NCI-H146 (cell line): ENCODE data around the gene SLC30A4.

Experiments
- DNase-seq: peaks from one replicate; lab custom pipeline; 2025; lab: John Stamatoyannopoulos, UW

SLC30A4 gene

GRCh38 chr15:45449916-45450867, 72.4 kb downstream of the SLC30A4 start:
- no peak for DNase-seq

DNA sequence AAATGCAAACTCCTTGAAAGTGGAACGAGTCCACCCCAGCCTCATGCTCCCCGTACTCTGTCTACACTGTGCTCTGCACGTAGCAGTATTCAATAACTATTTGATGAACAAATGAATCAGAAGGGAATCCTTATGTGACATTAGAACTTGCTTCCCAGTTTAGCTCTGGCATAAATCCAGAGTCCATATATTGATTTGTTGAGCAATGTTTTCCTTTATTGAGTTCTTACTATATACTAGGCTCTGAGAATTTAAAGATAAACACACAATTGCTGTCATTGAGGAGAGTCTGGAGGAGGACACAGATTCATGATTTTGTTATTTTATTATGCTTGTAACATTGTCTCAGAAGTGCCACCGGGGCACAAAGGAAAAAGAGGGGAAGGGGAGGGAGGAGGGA, 73.2 kb downstream of the SLC30A4 start:
- DNase-seq = no peak

DNA sequence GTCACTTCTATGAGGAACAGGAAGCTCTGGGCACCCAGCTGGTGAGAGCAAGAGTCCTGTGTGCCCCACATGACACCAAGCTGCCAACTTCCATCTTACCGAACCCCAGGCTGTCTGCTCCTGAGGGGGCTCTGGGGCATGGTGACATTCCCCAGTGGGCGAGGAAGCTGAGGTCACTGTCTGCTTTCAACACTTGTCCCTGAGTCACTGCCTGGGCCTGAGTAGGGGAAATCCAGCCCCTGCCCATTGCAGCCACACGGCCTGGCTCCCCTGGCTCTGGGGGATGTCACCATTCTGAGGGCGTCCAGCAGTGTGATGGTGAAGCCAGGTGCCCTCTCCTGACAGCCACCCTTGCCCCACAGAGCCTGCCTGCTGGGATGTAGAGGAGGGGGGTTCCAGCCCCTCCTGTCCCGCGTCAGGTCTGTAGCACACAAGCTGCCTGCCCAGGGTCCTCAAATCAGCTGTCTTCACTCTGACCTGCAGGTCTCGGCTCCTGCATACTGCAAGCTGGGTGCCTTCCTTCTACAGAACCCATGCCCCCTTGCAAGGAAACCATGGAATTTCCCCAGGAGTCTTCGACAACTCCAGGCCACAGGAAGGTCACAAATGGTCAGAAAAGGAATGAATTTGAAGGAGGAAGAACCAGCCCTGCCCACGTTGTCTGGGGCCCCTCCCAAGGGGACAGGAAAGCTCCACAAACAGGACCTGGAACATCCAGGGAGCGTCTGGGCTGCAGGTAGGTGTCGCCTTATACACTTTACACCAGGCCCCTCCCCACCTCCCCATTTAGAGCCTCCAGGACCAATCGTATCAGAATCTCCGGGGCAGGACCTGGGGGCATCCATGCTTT, 74.3 kb downstream of the SLC30A4 start:
- DNase-seq = no peak

GRCh38 chr15:45443645-45444044, 78.9 kb downstream of the SLC30A4 start:
- DNase-seq = no peak

GRCh38 chr15:45442507-45443135, 79.9 kb downstream of the SLC30A4 start:
- DNase-seq = no peak

GRCh38 chr15:45441686-45442085, 80.9 kb downstream of the SLC30A4 start:
- DNase-seq = no peak

GRCh38 chr15:45441036-45441435, 81.5 kb downstream of the SLC30A4 start:
- DNase-seq = no peak

DNA sequence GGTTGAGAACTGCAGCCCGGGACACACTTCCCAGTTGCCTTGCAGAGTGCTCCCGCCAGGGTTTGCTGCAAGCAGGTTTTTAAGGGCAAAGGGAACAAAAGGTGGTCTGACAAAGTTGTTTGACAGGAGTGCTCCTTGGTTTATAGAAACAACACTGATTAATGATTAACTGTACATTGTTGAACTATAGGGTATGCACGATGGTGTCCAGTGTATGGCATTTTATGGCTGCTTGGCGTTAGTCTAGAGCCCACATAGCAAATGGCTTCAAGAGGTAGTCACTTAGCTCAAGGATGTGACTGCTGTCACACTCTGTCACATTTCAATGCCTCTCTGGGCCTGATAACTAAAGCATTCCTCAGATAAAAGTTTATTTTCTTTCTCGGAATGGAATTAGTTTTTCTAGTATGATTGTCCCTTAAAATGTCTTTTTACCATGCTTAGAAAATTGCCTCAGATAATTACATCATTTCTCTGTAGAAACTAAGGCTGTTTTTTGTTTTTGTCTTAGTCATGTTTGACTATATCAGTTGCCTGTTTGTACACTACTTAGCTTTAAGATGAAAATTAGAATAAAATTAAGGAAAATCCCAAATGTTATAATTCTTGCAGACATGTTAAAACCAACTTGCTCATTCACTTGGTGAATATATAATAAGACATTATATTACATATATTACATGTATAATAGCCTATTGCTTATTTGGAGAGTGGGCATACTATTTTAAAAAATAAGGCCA, 82.9 kb downstream of the SLC30A4 start:
- no peak for DNase-seq

DNA sequence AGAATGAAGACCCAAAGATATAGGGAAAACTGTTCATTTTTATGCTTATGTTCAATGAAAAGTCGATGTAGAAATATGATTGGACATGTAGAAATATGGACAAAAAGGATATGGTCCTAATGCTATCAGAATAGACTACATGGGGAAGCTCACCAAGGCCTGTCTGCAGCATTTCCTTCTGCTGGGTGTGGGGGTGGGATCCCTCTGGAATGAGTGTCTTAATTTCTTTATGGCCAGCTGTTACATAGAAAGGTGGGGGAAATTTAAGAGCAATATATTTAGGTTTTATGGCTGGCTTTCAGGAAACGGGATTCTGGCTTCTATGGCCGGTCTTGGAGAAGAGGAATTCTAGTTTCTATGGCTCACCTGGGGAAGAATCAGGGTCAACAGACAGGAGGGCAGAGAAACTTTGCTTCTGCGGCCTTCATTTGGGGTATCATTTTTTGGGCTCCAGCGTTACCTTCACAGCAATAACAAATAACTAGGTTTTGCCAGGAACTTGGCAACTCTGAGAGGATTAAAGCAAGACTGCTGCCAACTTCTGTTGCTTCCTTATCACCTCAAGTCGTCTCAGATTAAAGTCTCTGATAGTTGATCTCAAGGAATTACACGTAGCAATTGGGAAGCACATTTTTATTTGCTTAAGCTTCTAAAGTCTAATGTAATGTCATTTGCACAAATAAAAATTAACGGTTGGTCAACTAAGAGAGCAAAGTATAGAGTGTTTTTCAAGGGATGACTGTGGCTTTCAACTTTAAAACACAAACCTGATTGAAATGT, 87.2 kb downstream of the SLC30A4 start:
- DNase-seq = no peak

- DNase-seq = no peak
These were observed 88.4 kb downstream of the SLC30A4 start for GRCh38 chr15:45434078-45434567.

- DNase-seq = no peak
These were observed 91.0 kb downstream of the SLC30A4 start for GRCh38 chr15:45431511-45431910.

- peak; percentile 27 for DNase-seq
These were observed 92.4 kb downstream of the SLC30A4 start for GRCh38 chr15:45429941-45430792.
